ENCODE results near the gene TNFRSF21. TPM values are rescaled to one million over a fixed set of nuclear protein-coding genes. Genes with fewer than 3 reads are reported as not detected.

Gene TNFRSF21
- total RNA-seq, 1 donor from 2014 or later = 27.1 TPM

DNA sequence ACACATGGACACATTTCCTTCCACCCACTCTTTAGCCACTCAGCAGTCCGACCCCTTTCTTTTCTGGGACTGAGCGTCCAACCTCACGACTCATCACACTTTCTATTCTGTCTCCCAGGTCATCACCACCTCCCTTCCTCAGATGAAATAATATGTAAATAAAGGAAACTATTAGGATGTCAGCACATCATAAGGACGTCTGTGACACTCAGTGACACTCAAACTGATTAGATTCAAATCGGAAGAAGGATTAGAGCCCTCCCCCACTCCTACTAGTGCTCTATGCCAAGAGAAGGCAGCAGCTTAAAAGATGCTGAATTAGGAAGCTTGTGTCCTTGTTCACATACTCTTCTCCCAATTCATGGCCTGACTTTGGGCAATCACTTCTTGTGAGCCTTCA lies 113.6 kb downstream of the TNFRSF21 start:
- no peaks in the 10 kb centered on the region for H3K4me1 Mint-ChIP-seq (ENCODE audit: low read depth, unreplicated experiment)
- no peak overlapping the region for H3K4me3 Mint-ChIP-seq (ENCODE audit: unreplicated experiment)
- H3K27me3 Mint-ChIP-seq (ENCODE audit: unreplicated experiment) = no peaks in the 10 kb centered on the region
- H3K9me3 Mint-ChIP-seq (ENCODE audit: unreplicated experiment) = no peaks in the 10 kb centered on the region
- no peak for DNase-seq
- no peak overlapping the region for H3K27ac Mint-ChIP-seq (ENCODE audit: unreplicated experiment)
- no peaks in the 10 kb centered on the region for H3K36me3 Mint-ChIP-seq (ENCODE audit: unreplicated experiment)
- TF ChIP-seq, protein P1, sequence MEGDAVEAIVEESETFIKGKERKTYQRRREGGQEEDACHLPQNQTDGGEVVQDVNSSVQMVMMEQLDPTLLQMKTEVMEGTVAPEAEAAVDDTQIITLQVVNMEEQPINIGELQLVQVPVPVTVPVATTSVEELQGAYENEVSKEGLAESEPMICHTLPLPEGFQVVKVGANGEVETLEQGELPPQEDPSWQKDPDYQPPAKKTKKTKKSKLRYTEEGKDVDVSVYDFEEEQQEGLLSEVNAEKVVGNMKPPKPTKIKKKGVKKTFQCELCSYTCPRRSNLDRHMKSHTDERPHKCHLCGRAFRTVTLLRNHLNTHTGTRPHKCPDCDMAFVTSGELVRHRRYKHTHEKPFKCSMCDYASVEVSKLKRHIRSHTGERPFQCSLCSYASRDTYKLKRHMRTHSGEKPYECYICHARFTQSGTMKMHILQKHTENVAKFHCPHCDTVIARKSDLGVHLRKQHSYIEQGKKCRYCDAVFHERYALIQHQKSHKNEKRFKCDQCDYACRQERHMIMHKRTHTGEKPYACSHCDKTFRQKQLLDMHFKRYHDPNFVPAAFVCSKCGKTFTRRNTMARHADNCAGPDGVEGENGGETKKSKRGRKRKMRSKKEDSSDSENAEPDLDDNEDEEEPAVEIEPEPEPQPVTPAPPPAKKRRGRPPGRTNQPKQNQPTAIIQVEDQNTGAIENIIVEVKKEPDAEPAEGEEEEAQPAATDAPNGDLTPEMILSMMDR (IDR thresholded peaks at IDR 0.05; ENCODE audit: partially characterized antibody, unreplicated experiment) = no peak

DNA sequence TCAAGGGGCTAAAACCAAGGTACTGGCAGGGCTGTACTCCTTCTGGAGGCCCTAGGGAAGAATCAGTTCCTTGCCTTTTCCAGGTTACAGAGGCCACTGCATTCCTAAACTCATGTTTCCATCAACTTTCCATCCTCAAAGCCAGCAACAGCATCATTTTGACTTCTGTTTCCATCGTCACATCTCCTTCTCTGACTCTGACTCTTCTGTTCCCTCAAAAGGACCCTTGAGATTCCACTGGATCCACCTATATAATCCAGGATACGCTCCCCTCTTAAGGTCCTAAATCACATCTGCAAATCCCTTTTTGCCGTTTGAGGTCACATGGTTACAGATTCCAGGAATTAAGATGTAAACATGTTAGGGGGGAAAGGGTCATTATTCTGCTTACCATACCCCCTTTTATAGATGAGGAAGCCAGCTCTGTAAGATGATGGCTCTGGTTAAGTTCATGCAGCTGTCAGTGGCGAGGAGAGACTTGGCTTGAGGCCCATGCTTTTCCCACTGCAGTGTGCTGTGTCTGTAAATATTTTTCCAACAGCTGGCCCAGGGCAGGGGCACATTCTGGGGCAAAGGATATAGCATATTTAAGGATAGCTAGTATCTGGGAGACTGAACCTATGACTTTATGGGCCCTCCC lies 114.6 kb downstream of the TNFRSF21 start:
- no peak overlapping the region for H3K27ac Mint-ChIP-seq (ENCODE audit: unreplicated experiment)

GRCh38 chr6:47188588-47189021 lies 121.1 kb downstream of the TNFRSF21 start:
- TF ChIP-seq, protein P1 (IDR thresholded peaks at IDR 0.05; ENCODE audit: partially characterized antibody, unreplicated experiment) = no peak
- no peaks in the 10 kb centered on the region for H3K36me3 Mint-ChIP-seq (ENCODE audit: unreplicated experiment)
- no peaks in the 10 kb centered on the region for H3K9me3 Mint-ChIP-seq (ENCODE audit: unreplicated experiment)
- no peak overlapping the region for H3K4me3 Mint-ChIP-seq (ENCODE audit: unreplicated experiment)
- no peaks in the 10 kb centered on the region for H3K4me1 Mint-ChIP-seq (ENCODE audit: low read depth, unreplicated experiment)
- DNase-seq = no peak
- H3K27ac Mint-ChIP-seq (ENCODE audit: unreplicated experiment) = no peak overlapping the region
- H3K27me3 Mint-ChIP-seq (ENCODE audit: unreplicated experiment) = no peaks in the 10 kb centered on the region

More for the DNA sequence above, 114.6 kb downstream of the TNFRSF21 start:
- DNase-seq = no peak
- Mint-ChIP-seq H3K4me1 (ENCODE audit: low read depth, unreplicated experiment) (no peaks in the 10 kb centered on the region), H3K4me3 (ENCODE audit: unreplicated experiment) (no peak overlapping the region), H3K27me3 (ENCODE audit: unreplicated experiment) (no peaks in the 10 kb centered on the region), H3K36me3 (ENCODE audit: unreplicated experiment) (no peaks in the 10 kb centered on the region), H3K9me3 (ENCODE audit: unreplicated experiment) (no peaks in the 10 kb centered on the region)
- TF ChIP-seq, protein P1 (IDR thresholded peaks at IDR 0.05; ENCODE audit: partially characterized antibody, unreplicated experiment) = no peak

DNA sequence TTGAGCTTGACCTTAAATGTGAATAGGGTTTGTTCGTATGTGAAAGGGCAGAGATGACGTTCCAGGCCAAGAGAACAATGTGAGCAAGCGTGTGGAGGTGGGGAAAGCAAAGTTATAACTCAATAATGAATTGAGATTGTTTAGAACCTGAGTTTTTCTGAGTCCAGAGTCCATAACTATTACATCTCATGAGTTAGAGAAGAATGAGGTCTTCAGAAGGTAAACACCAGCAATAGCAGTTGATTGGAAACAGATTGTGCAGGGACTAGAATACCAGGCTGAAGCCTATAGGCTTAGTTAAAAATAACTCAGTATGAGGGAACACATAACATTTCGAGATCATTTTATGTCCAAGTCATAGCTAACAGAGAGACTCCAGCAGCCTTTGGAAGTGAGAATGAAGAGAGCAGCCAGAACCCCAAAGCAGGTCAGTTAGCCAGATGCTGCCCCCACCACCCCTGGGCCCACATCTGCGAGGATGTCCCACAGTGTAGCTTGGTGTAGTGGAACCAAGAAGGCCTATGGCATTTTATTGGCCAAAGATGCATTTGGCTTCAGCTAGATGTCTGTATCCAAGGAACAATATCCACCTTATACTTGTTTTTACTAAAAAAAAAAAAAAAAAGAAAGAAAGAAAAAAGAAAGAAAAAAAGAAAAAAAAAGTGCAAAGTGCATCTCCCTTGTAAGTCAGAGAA lies 121.7 kb downstream of the TNFRSF21 start:
- no peak overlapping the region for H3K4me3 Mint-ChIP-seq (ENCODE audit: unreplicated experiment)
- H3K27me3 Mint-ChIP-seq (ENCODE audit: unreplicated experiment) = no peaks in the 10 kb centered on the region
- no peak overlapping the region for H3K27ac Mint-ChIP-seq (ENCODE audit: unreplicated experiment)
- no peaks in the 10 kb centered on the region for H3K36me3 Mint-ChIP-seq (ENCODE audit: unreplicated experiment)
- no peak for DNase-seq
- H3K4me1 Mint-ChIP-seq (ENCODE audit: low read depth, unreplicated experiment) = no peaks in the 10 kb centered on the region
- TF ChIP-seq, protein P1 (IDR thresholded peaks at IDR 0.05; ENCODE audit: partially characterized antibody, unreplicated experiment) = no peak
- no peaks in the 10 kb centered on the region for H3K9me3 Mint-ChIP-seq (ENCODE audit: unreplicated experiment)

DNA sequence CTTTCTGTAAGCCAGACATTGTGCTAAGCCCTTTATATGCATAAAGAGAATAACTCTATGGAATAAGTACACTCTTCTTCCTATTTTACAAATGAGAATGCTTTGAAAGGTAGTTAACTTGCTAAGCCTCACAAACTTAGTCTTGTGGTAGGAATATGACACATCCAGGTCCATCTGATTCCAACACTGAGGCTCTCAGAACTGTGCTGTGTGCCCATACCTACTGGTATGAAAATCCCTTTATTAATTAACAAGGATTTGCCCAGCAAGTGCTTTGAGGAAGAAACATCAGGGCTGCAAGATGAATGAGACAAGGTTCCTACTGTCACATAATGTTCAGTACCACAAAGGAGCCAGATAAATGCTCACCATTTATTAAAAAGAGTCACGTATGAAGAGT lies 122.6 kb downstream of the TNFRSF21 start:
- no peak for DNase-seq
- H3K4me1 Mint-ChIP-seq (ENCODE audit: low read depth, unreplicated experiment) = no peaks in the 10 kb centered on the region
- TF ChIP-seq, protein P1 (IDR thresholded peaks at IDR 0.05; ENCODE audit: partially characterized antibody, unreplicated experiment) = no peak
- no peaks in the 10 kb centered on the region for H3K9me3 Mint-ChIP-seq (ENCODE audit: unreplicated experiment)
- H3K4me3 Mint-ChIP-seq (ENCODE audit: unreplicated experiment) = no peak overlapping the region
- H3K27me3 Mint-ChIP-seq (ENCODE audit: unreplicated experiment) = no peaks in the 10 kb centered on the region
- H3K36me3 Mint-ChIP-seq (ENCODE audit: unreplicated experiment) = no peaks in the 10 kb centered on the region
- H3K27ac Mint-ChIP-seq (ENCODE audit: unreplicated experiment) = no peak overlapping the region
